SK-N-SH treated with all-trans-retinoic acid at 6 μM for 48 hours (cell line): ENCODE results near the gene ADGRF3.

Experiments
- ARNTL ChIP-seq: fragments of 450-650 bp; formaldehyde crosslinking; IDR thresholded peaks from 2 replicates; pipeline ENCODE4 v1.5.0; 2020; ENCODE audit warnings: low read depth, mild to moderate bottlenecking, moderate library complexity, borderline replicate concordance
- ESRRG ChIP-seq: fragments of 250-450 bp; sonication (Bioruptor Pico); IDR thresholded peaks from 2 replicates; pipeline ENCODE4 v1.6.1; 2021; ENCODE audit warnings: mild to moderate bottlenecking
- ISL1 ChIP-seq: fragments of 250-450 bp; sonication (Bioruptor Pico); IDR thresholded peaks from 2 replicates; pipeline ENCODE4 v2.1.2; 2022; ENCODE audit warnings: mild to moderate bottlenecking, moderate library complexity
- PATZ1 ChIP-seq: fragments of 250-450 bp; sonication (Bioruptor Pico); IDR thresholded peaks from 2 replicates; pipeline ENCODE4 v1.8.0; 2020; ENCODE audit warnings: mild to moderate bottlenecking, moderate library complexity, borderline replicate concordance

- TF ChIP-seq ARNTL (CRISPR knock-in tag) (no peak), ISL1 (CRISPR knock-in tag) (no peak), PATZ1 (no peak), ESRRG (no peak)
Measured at GRCh38 chr2:26292646-26293045, 53.9 kb downstream of the ADGRF3 start.
